Adrenal gland (tissue), 5 donors: ENCODE measurements around the gene MGMT.

Experiments
- CTCF ChIP-seq, 6 experiments: fragments of 450-650 bp in 4 of 6; fragments of 200-600 bp in 2 of 6; sonication (generic) in 1 of 6; IDR thresholded peaks; 1 replicate in 5 of 6; 2 replicates in 1 of 6; pipeline versions ENCODE4 v1.5.1 to v1.8.0; 2016 to 2021; ENCODE audit warnings: antibody characterized with exemption in 6 of 6, mild to moderate bottlenecking in 2 of 6, moderate library complexity in 1 of 6
- POLR2A ChIP-seq, 2 donors: fragments of 450-650 bp; IDR thresholded peaks; one replicate each; pipeline ENCODE4 v1.6.1; 2017; ENCODE audit warnings: antibody characterized with exemption in 2 of 2, mild to moderate bottlenecking in 2 of 2, moderate library complexity in 1 of 2
- donor health status: DM: no; HTN: no; CAD: no.

GRCh38 chr10:129442866-129443265 lies 24.2 kb upstream of the MGMT start:
- no peak for TF ChIP-seq CTCF (IDR thresholded peaks at IDR 0.05)
- TF ChIP-seq POLR2A (IDR thresholded peaks at IDR 0.05), result no peak
